Measurements from ENCODE around the gene GMPR2.

Gene GMPR2

DNA sequence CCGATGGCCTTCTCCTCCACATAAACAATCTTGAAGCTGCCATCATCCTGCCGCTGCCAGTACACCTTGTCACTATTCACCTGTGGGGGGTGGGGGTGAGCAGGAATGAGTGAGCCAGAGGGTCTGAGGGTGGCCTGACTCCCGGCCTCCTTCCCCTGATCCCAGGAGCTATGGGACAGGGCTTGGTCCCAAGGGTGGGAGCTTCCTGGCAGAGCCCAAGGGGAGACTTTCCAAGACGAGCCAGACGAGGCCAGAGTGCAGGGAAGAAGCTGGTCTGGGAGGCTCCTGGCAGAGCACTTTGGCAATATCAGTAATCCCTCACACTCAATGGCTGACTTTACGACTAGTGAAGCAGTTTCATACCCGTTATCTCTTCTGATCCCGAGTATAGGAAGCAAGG, 22.7 kb downstream of the GMPR2 start:
- Mint-ChIP-seq H3K9me3 (no peaks in the 10 kb centered on the region), H3K4me1 (ENCODE audit: low read depth in 2 of 2) (no peaks in the 10 kb centered on the region), H3K27ac (no peak overlapping the region), H3K36me3 (ENCODE audit: insufficient read depth) (peaks cover 3% of the 10 kb centered on the region), H3K27me3 (no peaks in the 10 kb centered on the region), H3K4me3 (no peak overlapping the region)
- DNase-seq (no peak), ATAC-seq (replicated peaks) (no peak)

DNA sequence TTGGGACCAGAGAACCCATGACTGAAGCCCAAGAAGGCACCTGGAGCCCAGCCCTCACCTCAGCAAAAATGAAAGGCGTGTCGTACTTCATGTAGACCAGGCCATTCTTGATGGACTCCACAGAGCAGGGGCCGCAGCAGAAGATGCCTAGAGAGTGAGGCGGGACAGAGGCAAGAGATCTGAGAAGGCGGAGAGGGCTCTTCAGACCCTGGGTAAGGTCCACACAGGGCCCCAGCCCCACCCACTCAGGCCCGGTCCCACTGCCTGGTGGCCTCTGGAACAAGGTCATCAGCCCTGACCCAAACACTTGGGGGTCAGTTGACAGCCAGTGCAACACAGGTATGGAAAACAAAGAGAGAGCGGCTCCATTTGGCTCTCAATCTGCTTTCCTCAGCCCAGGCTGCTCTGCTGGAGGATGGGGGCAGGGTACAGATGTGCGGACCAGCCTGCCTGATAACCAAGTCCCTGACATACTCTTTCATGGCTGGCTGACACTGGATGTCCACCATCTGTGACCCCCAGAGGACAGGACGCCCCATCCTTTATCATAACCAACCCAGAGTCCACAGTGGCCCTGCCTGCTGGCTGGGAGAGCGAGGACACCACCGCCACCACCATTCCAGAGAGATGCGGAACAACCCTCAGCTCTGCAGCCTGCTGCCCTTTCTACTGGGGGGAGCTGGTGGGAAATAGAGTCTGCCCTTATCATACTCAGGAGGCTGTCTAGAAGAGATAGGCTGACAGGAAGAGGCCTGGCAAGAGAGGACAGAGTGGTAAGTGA, 23.4 kb downstream of the GMPR2 start:
- ATAC-seq (replicated peaks) = no peak
- Mint-ChIP-seq H3K4me3 (no peak overlapping the region), H3K9me3 (no peaks in the 10 kb centered on the region), H3K36me3 (ENCODE audit: insufficient read depth) (no peaks in the 10 kb centered on the region), H3K27ac (no peak overlapping the region), H3K27me3 (no peaks in the 10 kb centered on the region), H3K4me1 (ENCODE audit: low read depth in 2 of 2) (no peaks in the 10 kb centered on the region)
- no peak for DNase-seq

DNA sequence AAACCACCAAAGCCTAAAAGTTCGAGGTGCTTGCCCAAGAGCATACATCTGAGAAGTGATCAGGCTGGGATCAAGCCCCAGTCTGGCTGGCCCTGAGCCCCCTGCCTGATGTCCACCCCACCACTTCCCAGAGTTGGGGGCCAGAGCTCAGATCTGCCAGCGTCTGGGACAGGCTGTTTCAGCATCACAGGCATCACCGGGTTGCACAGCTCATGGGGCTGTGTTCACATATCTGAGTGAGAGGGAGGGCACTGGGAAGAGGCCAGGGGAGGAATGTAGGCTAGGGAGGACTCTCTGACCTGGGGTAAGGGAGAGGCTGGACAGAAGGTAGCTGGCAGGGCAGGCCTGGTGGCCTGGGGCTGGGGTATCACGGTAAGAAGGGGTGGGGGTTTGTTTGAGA, 24.2 kb downstream of the GMPR2 start:
- Mint-ChIP-seq H3K4me3 (no peak overlapping the region), H3K4me1 (ENCODE audit: low read depth in 2 of 2) (no peaks in the 10 kb centered on the region), H3K36me3 (ENCODE audit: insufficient read depth) (no peaks in the 10 kb centered on the region), H3K9me3 (no peaks in the 10 kb centered on the region), H3K27me3 (no peaks in the 10 kb centered on the region), H3K27ac (no peak overlapping the region)
- no peak for DNase-seq
- no peak for ATAC-seq (replicated peaks)

DNA sequence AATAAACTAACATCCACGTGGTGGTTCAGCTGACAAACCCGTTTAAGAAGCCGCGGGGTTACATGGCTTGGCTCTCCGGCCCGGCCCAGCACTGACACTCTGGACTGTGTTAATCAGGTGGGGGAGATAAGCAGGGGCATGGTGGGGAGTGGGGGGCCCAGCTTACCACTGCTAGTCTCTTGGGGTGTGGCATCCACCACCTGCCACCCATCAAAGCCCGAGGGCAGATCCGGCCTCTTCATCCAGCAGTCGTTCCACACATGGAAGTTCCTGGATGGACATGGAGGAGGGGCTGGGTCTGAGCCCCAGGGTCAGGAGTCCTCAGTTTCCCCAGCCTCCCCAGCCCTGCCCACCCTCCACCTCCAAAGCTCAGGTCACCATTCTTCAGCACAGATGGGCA, 25.4 kb downstream of the GMPR2 start:
- ATAC-seq (replicated peaks) = no peak
- H3K27ac Mint-ChIP-seq = no peak overlapping the region
- H3K36me3 Mint-ChIP-seq (ENCODE audit: insufficient read depth) = peaks cover 4% of the 10 kb centered on the region
- H3K4me3 Mint-ChIP-seq = no peak overlapping the region
- DNase-seq = no peak
- H3K4me1 Mint-ChIP-seq (ENCODE audit: low read depth in 2 of 2) = no peaks in the 10 kb centered on the region
- no peaks in the 10 kb centered on the region for H3K9me3 Mint-ChIP-seq
- no peaks in the 10 kb centered on the region for H3K27me3 Mint-ChIP-seq

DNA sequence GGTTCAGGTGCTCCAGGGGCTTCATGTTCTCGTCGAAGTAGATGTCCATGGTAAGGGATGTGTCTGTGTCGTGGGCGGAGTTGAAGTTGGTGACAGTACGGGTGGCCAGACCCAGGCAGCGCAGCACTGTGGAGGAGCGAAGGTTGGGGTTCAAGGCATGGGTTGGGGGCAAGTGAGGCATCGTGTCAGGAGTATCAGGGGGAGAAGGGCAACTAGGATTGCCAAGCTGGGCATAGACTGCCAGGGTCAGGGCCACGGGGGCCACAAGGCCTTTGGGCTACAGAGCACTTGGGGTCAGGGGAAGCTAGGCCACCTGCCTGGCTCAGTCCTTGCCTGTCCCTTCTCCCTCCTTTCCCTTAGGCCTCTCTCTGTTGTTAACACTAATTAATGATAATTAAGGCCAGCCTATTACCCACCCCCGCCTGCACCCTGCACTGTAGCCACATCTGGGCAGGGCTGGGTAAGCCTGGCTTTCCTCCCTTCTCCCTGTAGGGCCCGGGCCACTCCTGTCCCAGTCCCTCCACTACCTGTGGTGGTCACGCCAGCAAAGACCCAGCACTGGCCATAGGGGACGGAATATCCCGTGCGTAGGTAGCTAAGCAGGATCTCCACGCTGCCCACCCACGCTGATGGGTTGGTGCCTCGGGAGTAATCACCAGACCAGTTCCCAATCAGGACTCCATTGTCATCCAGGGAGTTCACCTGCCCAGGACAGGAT, 26.0 kb downstream of the GMPR2 start:
- H3K27me3 Mint-ChIP-seq = no peaks in the 10 kb centered on the region
- H3K36me3 Mint-ChIP-seq (ENCODE audit: insufficient read depth) = peaks cover 4% of the 10 kb centered on the region
- H3K4me1 Mint-ChIP-seq (ENCODE audit: low read depth in 2 of 2) = no peaks in the 10 kb centered on the region
- no peak overlapping the region for H3K27ac Mint-ChIP-seq
- H3K9me3 Mint-ChIP-seq = no peaks in the 10 kb centered on the region
- ATAC-seq (replicated peaks) (no peak), DNase-seq (no peak)
- no peak overlapping the region for H3K4me3 Mint-ChIP-seq

DNA sequence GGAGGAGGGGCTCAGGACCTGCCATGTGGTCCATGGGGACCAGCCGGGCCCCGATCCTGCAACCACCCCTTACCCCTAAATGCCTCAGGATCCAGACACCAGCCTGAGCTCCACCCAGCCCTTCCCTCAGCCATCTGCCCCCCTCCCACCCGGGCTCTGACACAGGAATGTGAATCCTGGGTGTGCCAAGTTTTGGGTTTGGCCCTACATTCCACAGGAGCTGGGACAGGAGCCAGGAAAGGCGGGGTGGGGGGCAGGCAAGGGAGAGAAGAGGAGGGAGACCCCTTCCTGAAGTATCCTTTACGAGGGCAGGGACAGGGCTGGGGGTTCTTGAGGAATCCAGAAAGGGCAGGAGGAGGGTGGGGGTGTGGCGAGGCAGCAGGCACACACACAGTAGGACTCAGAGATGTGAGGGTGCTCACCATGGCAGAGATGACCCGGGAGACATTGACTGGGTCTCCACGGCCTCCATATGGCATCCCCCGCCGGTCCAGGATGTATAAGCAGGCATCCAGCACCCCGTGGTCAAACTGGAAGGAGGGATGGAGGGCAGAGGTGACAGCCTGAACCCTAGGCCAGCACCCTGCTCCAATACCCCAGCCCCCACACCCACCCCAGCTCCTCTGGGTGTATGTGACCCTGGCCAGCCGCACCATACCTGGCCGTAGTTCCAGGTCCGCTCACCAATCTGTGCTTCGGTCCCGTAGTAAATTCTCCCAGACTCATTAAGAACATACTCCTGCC, 26.7 kb downstream of the GMPR2 start:
- Mint-ChIP-seq H3K27ac (no peak overlapping the region), H3K36me3 (ENCODE audit: insufficient read depth) (peaks cover 4% of the 10 kb centered on the region), H3K4me3 (no peak overlapping the region), H3K9me3 (no peaks in the 10 kb centered on the region), H3K4me1 (ENCODE audit: low read depth in 2 of 2) (no peaks in the 10 kb centered on the region), H3K27me3 (no peaks in the 10 kb centered on the region)
- DNase-seq (no peak), ATAC-seq (replicated peaks) (no peak)

DNA sequence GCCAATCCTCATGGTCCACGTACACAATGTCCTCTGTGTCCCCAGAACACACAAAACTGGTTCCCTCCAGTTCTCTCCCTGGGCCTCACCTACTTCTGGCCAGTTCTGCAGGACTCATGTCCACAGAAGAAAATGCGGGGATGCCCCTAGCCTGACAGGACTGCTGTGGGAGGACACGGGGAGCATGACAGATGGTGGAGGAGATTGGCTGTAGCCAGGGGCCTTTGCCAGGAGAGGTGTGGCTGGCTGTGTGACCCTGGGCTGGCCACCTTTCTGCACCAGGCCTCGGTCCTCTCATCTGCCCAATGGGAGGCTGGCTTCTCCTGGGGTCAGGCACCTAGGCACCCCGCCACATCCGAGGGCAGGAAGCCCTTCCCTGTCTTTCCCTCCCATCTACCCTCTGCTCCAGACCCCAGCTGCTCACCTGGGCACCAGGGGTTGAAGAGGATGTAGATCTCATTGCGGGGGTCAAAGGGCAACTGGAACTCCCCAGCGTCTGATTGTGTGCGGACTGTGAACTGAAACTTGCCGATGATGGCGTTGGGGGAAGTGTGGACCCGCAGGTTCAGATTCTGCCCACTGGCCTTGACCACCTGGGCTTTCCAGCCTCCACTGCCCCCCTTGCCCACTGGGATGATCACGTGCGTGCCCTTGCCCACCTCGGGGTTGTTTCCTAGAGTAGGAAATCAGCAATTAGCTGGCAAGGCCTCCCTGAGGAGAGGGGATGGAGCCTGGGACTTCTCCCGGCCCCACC, 27.5 kb downstream of the GMPR2 start:
- Mint-ChIP-seq H3K4me3 (no peak overlapping the region), H3K36me3 (ENCODE audit: insufficient read depth) (peaks cover 6% of the 10 kb centered on the region), H3K9me3 (no peaks in the 10 kb centered on the region), H3K27ac (no peak overlapping the region), H3K27me3 (no peaks in the 10 kb centered on the region), H3K4me1 (ENCODE audit: low read depth in 2 of 2) (no peaks in the 10 kb centered on the region)
- ATAC-seq (replicated peaks) = no peak
- no peak for DNase-seq

DNA sequence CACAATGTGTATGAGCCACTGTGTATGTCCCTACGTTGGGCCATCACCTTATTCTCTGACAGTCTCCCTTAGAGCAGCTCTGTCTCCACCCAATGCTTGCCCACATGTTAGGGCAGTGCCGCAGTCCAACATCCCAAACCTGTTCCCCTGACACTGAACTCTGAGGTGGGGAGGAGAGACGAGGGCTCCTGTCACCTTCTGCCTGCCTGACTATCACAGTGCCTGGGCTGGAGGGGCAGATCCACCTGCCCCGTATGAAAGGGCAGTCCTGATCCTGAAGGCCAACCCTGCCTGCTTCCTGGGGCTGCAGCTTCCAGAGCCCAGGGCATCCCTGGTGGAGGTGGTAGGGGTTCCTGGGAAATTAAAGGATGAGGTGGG, 28.0 kb downstream of the GMPR2 start:
- DNase-seq (no peak), ATAC-seq (replicated peaks) (no peak)
- H3K4me3 Mint-ChIP-seq = no peak overlapping the region
- peaks cover 6% of the 10 kb centered on the region for H3K36me3 Mint-ChIP-seq (ENCODE audit: insufficient read depth)
- H3K4me1 Mint-ChIP-seq (ENCODE audit: low read depth in 2 of 2) = no peaks in the 10 kb centered on the region
- no peak overlapping the region for H3K27ac Mint-ChIP-seq
- no peaks in the 10 kb centered on the region for H3K27me3 Mint-ChIP-seq
- no peaks in the 10 kb centered on the region for H3K9me3 Mint-ChIP-seq

DNA sequence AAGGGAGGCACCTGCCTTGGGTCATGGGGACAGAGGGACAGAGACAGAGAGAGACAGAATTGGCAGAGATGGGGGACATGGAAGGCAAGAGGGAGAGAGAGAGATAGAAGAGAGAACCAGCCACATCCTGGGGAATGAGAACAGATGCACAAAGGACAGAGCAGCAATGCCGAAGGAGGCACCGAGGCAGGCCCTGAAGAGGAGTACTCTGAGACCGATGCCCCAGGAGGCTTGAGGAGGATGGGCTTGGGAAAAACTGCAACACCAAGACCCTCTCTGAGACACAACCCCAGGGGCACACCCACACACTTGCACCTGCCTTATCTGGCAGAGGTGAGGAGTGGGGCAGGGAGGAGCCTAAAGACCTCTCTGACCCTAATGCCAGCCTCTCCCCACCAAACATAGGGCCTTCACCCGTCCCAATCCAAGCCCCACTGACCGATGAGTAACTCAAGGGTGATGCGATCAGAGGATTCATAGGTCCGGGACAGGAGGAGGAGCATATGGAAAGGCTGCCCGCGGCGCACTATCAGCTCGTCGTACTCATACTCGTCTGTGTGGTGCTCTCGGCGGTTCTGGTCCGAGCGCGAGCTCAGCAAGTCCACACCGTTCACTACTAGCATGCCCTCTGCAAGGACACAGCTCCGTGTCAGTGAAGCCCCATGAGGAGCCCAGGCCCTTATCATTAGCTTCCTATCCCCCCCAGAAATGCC, 28.7 kb downstream of the GMPR2 start:
- Mint-ChIP-seq H3K4me1 (ENCODE audit: low read depth in 2 of 2) (no peaks in the 10 kb centered on the region), H3K27me3 (no peaks in the 10 kb centered on the region), H3K27ac (no peak overlapping the region)

DNA sequence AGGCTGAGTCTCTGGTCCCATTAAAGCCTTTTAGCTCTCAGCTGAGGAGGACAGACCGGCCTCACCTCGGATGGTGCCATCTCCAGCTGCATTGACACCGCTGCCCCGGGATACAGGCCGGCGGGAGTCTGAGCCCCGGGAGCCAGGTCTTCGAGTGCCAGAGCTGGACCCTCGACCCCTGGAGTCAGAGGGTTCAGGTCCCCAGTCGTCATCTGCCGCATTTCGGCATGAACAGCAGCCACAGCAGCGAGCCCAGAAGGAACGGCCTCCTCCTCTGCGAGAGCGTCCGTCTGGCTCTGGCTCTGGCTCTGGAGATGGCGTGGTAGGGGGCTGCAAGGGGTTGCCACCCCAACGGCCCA, 29.2 kb downstream of the GMPR2 start:
- no peak for DNase-seq
- H3K27ac Mint-ChIP-seq = no peak overlapping the region
- H3K27me3 Mint-ChIP-seq = no peaks in the 10 kb centered on the region
- no peak overlapping the region for H3K4me3 Mint-ChIP-seq
- peaks cover 2 to 3% of the 10 kb centered on the region in 2 donors for H3K4me1 Mint-ChIP-seq (ENCODE audit: low read depth in 2 of 2)
- no peak for ATAC-seq (replicated peaks)
- H3K9me3 Mint-ChIP-seq = no peaks in the 10 kb centered on the region
- peaks cover 15% of the 10 kb centered on the region for H3K36me3 Mint-ChIP-seq (ENCODE audit: insufficient read depth)

More for the DNA sequence above, 28.7 kb downstream of the GMPR2 start:
- Mint-ChIP-seq H3K36me3 (ENCODE audit: insufficient read depth) (peaks cover 9% of the 10 kb centered on the region), H3K9me3 (no peaks in the 10 kb centered on the region), H3K4me3 (no peak overlapping the region)
- DNase-seq = no peak
- no peak for ATAC-seq (replicated peaks)

DNA sequence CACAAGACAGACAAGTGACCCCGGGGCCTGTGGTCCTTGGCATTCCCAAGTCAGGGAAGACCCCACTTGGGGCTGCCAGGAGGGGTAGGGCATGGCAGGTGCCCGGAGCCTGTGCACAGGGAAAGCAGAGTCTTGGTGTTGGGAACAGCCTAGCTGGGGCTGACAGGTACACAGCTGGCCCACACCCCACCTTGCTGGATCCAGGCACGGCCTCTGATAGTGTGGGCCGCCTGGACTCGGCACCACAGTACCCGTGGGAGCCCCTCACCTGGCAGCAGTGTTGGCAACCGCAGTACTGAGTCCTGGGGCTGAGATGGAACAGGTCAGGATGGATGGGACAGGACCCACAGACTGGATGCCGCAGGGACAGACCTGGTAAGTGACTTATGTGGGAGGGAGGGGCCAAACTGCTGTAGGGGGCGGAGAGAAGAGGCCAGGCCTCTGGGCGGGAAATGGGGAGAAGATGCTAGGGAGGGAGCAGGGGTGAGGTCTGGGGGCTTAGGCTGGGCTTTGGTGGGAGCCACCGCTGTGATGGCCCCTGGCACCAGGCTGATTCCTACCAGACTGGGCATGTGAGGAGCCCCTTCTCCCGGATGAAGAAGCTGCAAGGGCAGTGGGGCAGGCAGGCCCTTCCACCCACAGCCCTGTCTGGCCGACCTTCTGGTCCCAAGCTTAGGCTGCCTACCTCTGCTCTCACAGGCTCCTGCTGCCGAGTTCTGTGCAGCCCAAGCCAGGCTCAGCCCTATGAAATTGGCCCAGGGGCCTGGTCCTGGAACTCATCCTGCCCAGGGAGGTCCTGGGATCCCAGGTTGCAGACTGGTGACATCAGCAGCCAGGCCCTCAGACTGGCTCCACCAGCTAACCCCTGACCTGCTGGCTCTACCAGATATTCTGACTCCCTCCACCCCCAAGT, 30.3 kb downstream of the GMPR2 start, which contains the start of gene TGM1:
Gene TGM1, minus strand, starts transcription at position 357 of the 913 bp plus-strand sequence. CDS start 825 bp downstream, outside the sequence.
- Mint-ChIP-seq H3K4me3 (no peak within 1 kb of the TSS), H3K36me3 (ENCODE audit: insufficient read depth) (peaks cover 18% of the 10 kb centered on the region), H3K27me3 (no peaks in the 10 kb centered on the region), H3K9me3 (no peaks in the 10 kb centered on the region), H3K27ac (peak within 1 kb of the TSS in 1 of 2 donors; percentile 29), H3K4me1 (ENCODE audit: low read depth in 2 of 2) (peaks cover 6 to 8% of the 10 kb centered on the region in 2 donors)
- ATAC-seq (replicated peaks) (no peak), DNase-seq (no peak)

DNA sequence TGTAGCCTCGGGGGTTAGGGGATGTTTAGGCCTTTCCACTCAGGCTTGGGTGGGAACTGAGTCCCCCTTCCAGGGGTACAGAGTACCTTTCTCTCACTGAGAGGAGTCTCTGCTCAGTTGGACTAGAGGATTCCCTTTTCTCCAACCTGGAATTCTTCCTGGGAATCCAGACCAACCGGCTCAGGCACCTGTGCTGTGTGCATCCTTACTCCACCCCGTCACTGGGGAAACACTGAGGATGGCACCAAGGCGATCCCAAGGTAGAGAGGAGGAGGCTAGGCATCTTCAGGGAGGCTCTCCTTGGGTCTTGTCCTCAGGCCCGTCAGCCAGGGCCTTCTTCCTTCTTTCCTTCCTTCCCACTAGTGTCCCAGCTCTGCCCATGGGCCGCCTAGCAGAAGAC, 31.1 kb downstream of the GMPR2 start:
- Mint-ChIP-seq H3K27ac (no peak overlapping the region), H3K4me1 (ENCODE audit: low read depth in 2 of 2) (peaks cover 6 to 8% of the 10 kb centered on the region in 2 donors), H3K4me3 (no peak overlapping the region), H3K27me3 (no peaks in the 10 kb centered on the region), H3K36me3 (ENCODE audit: insufficient read depth) (peaks cover 24% of the 10 kb centered on the region), H3K9me3 (no peaks in the 10 kb centered on the region)
- ATAC-seq (replicated peaks) (no peak), DNase-seq (no peak)

Data from effector memory CD8-positive, alpha-beta T cell (primary cell).